Prostate gland (tissue), 2 donors: ENCODE measurements around the gene CORO7.

Source experiments
- CTCF ChIP-seq, 4 experiments: fragments of 200-600 bp in 2 of 4; fragments of 450-650 bp in 2 of 4; sonication (generic) in 2 of 4; IDR thresholded peaks; 1 replicate in 3 of 4; 2 replicates in 1 of 4; pipeline ENCODE4 v1.5.1; 2016 to 2019; ENCODE audit warnings: antibody characterized with exemption in 4 of 4, mild to moderate bottlenecking in 2 of 4, moderate library complexity in 2 of 4
- POLR2A ChIP-seq: fragments of 450-650 bp; IDR thresholded peaks from one replicate; pipeline ENCODE4 v1.6.1; 2016; ENCODE audit warnings: antibody characterized with exemption, mild to moderate bottlenecking

GRCh38 chr16:4321286-4322120 lies 94.9 kb downstream of the CORO7 start:
- TF ChIP-seq POLR2A (no peak), CTCF (IDR thresholded peaks at IDR 0.05) (no peak)
